Measurements from ENCODE around the gene EXD1.
"Not testable (repeated sequence)": the region's sequence is repeated elsewhere in the genome, so short reads cannot be mapped to it uniquely, and the experiment has no call there.

EXD1 gene, protein sequence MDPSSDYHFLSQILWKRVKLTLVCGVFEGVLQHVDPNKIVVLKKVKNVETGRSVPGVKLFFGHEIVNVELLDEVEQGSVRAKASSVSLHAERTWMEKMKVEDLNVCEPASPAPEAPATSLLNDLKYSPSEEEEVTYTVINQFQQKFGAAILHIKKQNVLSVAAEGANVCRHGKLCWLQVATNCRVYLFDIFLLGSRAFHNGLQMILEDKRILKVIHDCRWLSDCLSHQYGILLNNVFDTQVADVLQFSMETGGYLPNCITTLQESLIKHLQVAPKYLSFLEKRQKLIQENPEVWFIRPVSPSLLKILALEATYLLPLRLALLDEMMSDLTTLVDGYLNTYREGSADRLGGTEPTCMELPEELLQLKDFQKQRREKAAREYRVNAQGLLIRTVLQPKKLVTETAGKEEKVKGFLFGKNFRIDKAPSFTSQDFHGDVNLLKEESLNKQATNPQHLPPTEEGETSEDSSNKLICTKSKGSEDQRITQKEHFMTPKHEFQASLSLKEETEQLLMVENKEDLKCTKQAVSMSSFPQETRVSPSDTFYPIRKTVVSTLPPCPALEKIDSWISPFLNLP

DNA sequence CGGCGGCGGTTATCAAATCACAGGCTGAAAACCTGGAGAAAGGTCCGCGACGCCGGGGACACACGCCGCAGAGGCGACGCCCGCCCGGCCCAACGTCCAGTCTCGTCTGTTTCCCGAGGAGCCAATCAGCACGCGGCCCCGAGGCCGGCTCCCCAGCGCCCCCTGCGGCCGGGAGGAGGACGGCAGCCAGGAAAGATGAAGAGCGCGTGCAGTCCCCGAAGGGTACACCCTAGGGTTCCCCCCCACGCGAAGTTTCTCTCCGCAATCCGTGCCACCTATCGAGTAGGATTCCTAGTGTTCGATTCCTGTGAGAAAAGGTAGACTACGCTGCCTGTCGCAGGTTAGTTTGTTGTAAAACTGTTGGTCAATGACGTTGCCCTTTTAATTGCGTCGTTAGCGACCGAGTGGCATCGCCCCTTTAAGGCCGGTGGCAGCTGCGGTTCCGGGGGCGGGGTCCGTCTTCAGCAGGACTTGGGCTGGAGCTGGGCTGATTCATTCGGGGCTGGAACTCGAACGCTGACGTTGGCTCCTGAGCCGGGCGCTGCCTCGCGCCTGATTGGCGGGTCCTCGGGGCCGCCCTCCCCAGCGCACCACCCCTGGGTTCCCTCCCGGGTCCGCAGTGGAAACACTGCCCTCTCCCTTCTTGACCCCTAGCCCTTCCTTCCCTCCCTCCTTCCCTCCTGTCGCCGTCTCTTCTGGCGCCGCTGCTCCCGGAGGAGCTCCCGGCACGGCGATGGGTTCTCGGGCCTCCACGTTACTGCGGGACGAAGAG is at the start of gene EXD1, which contains the start of gene CHP1:
Gene EXD1 (minus strand): TSS at position 108 of the 772 bp plus-strand sequence. CDS start 4,182 bp downstream, outside the sequence.
Gene CHP1 (plus strand): TSS at position 619 of the 772 bp plus-strand sequence. CDS start 115 bp downstream, at position 734.
- peak; percentile 96 for DNase-seq (ENCODE audit: low read depth)

DNA sequence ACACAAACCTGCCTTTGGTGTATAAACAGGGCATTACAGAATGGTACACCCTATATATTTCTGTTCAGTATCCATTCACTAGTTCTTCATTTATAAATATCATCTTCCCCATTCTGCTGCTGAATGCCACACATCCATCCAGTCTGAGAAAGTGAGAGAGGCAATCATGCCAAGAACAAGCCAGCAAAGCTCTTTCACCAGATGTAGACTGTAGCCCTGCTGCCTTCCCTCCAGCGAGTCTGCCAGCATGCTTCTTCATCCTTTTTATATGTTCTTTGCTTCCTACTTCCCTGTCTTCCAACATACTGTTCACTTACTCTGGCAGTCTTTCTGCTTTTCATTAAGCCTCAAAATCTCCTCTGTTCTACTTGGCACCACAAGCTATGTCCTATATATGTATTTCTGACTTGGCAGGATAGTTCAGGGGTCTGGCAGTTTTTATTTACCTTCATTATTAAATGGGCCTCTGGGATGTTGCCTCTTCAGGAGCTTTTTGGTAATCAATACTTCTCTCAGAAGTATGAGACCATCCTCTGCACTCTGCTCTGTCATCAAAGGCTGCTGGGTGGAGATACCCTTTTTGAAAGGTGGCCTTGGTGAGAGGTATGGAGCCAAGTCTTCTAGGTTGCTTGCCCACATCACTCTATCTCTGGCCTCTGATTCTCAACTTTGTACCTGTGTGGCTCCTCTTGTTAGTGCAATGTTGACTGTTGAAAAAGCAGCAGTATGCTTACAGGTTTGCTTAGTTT is 49.2 kb upstream of the EXD1 start:
- no peak for DNase-seq (ENCODE audit: low read depth)

- no peak for DNase-seq (ENCODE audit: low read depth)
These were observed 47.8 kb upstream of the EXD1 start for GRCh38 chr15:41278319-41278718.

- no peak for DNase-seq (ENCODE audit: low read depth)
These were observed 46.3 kb upstream of the EXD1 start for GRCh38 chr15:41276831-41277230.

- no peak for DNase-seq (ENCODE audit: low read depth)
These were observed 39.3 kb upstream of the EXD1 start for GRCh38 chr15:41269887-41270286.

DNA sequence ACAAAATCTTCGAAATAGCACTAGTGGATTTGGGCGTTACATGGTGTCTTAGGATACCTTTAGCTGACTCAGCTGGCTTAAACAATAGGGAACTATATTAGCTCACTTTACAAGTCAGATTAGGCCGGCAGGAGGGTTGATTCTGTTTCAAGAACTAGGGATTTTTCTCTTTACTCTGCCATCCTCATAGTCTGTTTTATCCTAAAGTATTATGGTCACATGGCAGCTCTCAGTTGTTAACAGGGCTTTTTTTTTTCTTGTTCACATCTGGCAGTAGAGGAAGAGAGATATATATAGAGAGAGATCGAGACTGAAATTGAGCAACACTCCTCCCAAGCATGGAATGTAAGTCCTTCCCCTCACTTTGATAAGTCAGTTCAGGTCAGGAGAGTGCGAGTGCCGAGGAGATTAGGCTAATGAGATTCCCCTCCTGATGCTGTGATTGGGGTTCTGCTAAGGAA is 33.4 kb upstream of the EXD1 start:
- no peak for DNase-seq (ENCODE audit: low read depth)

GRCh38 chr15:41262571-41262970 is 32.0 kb upstream of the EXD1 start:
- no peak for DNase-seq (ENCODE audit: low read depth)

DNA sequence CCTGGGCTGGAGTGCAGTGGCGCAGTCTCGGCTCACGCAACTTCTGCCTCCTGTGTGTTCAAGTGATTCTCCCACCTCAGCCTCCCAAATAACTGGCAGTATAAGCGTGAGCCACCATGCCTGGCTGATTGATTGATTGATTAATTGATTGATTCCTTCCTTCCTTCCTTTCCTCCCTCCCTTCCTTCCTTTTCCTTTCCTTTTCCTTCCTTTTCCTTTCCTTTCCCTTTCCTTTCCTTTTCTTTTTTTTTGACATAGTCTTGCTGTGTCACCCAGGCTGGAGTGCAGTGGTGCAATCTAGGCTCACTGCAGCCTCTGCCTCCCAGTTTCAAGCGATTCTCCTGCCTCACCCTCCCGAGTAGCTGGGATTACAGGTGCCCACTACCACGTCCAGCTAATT is 30.4 kb upstream of the EXD1 start:
- not testable (repeated sequence) for DNase-seq (ENCODE audit: low read depth)

DNA sequence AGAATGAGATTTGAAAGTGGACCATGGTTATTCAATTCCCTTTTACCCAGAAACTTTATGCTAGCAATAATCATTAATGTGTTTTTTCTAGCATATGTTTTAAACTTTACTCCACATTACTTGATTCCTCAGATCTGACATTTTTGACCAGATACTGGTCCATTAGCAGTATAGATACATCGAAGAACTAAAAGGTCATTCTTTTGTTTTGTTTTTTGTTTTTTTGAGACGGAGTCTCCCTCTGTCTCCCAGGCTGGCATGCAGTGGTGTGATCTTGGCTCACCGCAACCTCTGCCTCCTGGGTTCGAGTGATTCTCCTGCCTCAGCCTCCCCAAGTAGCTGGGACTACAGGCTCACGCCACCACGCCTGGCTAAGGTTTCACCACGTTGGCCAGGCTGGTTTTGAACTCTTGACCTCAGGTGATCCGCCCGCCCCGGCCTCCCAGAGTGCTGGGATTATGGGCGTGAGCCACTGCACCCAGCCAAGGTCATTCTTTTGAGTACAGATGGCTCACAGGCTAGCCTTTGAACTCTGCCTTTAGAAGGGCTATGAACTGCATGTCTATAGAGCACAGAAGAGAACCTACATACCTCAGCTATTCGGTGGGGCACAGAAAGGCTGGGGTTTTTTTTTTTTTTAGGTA is 29.1 kb upstream of the EXD1 start:
- DNase-seq (ENCODE audit: low read depth): no peak

- DNase-seq (ENCODE audit: low read depth): no peak
These were observed 28.4 kb upstream of the EXD1 start for GRCh38 chr15:41258750-41259471.

- no peak for DNase-seq (ENCODE audit: low read depth)
These were observed 26.1 kb upstream of the EXD1 start for GRCh38 chr15:41256577-41257038.

GRCh38 chr15:41256103-41256502 is 25.5 kb upstream of the EXD1 start:
- DNase-seq (ENCODE audit: low read depth): no peak

- no peak for DNase-seq (ENCODE audit: low read depth)
These were observed 24.0 kb upstream of the EXD1 start for GRCh38 chr15:41254560-41254959.

DNA sequence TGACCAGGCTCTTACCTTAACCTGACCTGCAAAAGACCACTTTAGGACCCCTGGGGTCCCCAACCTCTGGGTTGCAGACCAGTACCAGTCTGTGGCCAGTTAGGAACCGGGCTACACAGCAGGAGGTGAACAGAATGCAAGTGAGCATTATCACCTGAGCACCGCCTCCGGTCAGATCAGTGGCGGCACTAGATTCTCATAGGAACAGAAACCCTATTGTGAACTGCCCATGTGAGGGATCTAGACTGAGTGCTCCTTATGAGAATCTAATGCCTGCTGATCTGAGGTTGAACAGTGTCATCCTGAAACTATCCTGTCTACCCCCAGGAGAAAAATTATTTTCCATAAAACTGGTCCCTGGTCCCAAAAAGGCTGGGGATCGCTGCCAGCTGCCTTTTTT is 20.9 kb upstream of the EXD1 start:
- no peak for DNase-seq (ENCODE audit: low read depth)

DNA sequence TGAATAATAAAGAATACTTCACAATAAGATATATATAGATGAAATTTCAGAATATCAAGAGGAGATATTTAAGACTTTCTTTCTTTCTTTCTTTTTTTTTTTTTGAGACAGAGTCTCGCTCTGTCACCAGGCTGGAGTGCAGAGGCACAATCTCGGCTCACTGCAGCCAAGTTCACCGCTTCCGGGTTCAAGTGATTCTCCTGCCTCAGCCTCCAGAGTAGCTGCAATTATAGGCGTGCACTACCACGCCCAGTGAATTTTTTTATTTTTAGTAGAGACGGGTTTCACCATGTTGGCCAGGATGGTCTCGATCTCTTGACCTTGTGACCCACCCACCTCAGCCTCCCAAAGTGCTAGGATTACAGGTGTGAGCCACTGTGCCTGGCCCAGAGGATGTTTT is 20.2 kb upstream of the EXD1 start:
- DNase-seq (ENCODE audit: low read depth): not testable (repeated sequence)

GRCh38 chr15:41241221-41241964 is 10.8 kb upstream of the EXD1 start:
- DNase-seq (ENCODE audit: low read depth): no peak

DNA sequence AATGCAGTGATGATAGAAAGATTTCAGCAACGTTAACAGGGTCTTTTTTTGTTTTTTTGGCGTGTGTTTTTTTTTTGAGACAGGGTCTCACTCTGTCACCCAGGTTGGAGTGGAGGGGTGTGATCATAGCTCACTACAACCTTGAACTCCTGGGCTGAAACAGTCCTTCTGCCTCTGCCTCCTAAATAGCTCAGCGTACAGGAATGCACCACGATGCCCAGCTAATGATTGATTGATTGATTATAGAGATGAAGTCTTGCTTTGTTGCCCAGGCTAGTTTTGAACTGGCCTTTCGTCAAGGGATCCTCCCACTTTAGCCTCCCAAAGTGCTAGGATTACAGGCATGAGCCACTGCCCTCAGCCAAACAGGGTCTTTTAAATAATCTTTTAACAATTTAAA is 7.5 kb upstream of the EXD1 start:
- no peak for DNase-seq (ENCODE audit: low read depth)

GRCh38 chr15:41235929-41236328 is 5.4 kb upstream of the EXD1 start:
- DNase-seq (ENCODE audit: low read depth): no peak

DNA sequence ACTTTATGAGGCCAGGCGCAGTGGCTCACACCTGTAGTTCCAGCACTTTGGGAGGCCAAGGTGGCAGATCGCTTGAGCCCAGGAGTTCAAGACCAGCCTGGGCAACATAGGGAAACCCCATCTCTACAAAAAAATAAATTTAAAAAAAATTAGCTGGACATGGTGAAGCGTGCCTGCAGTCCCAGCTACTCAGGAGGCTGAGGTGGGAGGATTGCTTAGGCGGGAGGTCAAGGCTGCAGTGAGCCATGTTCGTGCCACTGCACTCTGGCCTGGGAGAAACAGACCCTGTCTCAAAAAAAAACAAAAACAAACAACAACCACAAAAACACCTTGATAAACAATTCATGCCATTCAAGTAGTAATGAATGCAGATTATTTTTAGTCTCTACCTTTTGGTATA is 4.7 kb upstream of the EXD1 start:
- not testable (repeated sequence) for DNase-seq (ENCODE audit: low read depth)

GRCh38 chr15:41233367-41233771 is 2.8 kb upstream of the EXD1 start:
- DNase-seq (ENCODE audit: low read depth): peak; percentile 53
